Activated effector memory CD4-positive, alpha-beta T cell treated with Interleukin-2 at 50 U/mL for 16 hours (primary cell): ENCODE data around the gene PLOD2.

Experiments
- DNase-seq: peaks from one replicate; pipeline ENCODE4 v3.0.0-alpha.2; 2020

PLOD2 gene

DNA sequence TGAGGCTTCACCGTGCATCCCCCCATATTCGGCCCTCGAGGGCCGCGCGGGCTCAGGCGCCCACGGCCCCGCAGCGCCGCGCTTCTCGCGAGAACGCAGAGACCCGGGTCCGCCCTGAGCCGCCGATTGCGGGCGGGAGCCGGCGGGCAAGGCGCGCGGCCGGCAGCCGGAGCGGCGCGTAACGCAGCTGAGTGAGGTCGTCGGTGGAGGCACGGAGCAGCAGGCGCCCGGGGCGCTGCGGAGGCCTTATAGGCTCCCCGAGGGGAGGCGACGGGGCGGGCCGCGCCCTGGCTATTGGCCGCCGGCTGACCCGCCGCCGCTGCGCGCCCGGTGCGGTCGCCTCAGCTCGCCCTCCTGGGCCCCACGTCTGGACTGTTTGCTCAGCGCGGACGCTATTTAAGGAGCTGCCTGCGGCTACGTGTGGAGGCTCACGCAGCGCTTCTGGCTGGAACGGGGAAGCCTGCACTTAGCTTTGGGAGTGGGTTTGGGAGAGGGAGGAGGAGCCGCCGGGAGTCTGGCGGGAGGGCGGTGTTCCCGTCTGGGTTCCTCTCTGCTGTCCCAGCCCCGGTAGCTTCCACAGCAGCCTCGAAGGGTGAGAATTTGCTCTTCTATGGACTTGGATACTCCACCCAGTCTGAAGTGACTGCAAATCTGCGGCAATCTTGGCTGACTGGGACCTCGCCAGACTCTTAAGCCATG lies at the start of gene PLOD2:
Gene PLOD2 (minus strand): TSS at position 221 of the 699 bp plus-strand sequence. CDS start 195 bp downstream, at position 26.
- DNase-seq, result no peak

- no peak for DNase-seq
Measured at GRCh38 chr3:146209371-146209770, 48.4 kb upstream of the PLOD2 start.

DNA sequence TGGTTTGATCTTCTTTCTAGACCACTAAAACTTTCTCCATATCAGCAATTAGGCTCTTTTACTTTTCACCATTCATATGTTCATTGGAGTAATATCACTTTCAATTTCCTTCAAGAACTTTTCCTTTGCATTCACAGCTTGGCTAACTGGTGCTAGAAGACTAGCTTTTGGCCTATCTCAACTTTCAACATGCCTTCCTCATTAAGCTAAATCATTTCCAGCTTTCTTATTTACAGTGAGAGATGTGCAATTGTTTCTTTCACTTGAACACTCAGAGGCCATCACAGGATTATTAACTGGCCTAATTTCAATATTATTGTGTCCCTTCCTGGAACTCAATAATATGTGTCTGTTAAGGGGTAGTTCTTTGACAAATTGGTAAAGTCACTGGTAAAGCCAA lies 42.8 kb upstream of the PLOD2 start:
- no peak for DNase-seq

DNA sequence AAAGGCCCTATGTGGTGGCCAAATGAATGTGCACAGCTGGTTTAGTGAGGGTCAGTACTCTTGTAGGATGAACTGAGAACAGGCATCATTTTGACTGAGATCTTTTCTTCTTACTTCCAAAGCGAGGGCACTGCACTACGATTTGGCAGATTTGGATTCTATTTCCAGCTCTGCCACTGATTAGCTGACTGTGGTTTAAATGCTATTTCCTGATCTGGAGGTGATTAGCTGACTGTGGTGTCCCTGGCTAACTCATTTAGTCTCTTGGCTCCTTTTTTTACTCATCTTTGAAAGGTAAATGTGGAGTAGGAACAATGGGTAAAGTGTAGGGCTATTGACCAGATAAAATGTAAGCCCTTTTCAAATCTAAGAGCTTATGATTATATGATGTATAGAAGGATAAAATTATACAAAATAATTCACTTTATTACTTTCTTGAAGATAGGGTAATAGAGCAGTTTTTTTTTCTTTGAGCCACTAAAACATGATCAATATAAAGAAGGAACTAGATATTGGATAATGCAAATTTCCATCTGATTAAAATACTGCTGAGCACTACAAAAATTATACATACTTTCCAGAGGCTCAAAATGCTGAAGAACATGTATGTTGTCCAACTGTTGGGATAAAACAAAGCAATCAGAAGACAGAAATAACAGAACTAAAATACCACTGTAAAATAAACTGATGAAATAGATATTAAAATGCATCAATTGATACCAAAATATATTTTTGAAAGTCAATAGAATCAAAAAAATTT lies 39.7 kb upstream of the PLOD2 start:
- no peak for DNase-seq

DNA sequence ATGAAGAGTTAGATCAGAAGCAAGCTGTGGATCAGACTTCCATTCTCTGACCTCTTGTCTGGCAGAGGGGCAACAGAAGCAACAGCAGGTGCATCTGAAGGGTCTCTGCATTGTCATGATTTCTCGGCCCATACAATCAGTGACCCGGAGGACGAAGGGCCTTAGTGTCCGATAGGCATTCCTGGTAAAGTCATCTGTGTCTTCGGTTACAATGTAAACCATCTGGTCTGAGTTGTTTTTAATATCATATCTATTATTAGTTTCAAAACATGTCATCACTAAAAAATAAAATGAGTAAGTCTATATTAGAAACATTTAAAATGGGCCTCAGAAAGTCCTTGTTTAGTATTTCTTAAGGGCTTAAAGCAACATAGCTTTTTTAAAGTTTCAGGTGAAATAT lies 38.8 kb upstream of the PLOD2 start:
- DNase-seq, result no peak

GRCh38 chr3:146196789-146197188 lies 35.8 kb upstream of the PLOD2 start:
- DNase-seq, result no peak

DNA sequence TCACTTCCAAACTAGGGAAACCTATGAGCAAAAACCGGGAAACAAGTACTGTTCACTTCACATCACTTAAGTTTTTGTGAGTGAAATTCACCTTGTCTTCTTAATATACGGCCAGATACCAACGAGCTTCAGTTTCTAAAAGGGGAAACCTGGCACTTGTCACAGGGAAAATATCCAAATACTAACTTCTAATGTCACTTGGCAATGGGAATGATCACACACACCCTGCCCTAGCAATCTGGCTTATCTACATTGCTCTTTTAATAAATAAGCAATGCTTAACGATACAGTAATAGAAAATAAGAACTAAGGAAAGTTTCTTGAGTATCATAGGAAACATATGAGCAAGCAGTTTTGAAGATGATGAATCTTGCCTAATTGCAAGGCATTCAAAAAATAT lies 34.6 kb upstream of the PLOD2 start:
- DNase-seq, result no peak

DNA sequence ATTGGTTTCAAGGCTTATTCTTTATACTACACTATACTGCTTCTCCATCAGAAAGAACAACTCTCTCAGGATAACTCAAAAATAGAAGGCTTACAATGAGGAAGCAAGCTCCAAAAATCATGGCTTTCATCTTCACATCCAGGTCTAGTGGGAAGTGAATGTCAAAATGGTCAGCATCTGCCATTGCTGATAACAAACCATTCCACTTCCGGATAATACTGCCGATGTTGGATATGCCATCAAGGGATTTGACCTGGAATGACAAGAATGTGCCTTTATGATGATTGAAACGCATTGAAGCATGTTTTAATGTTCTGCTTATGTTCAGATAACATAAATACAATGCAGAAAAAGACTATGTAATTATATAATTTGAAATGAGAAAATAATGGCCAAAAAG lies 34.0 kb upstream of the PLOD2 start:
- DNase-seq, result no peak

DNA sequence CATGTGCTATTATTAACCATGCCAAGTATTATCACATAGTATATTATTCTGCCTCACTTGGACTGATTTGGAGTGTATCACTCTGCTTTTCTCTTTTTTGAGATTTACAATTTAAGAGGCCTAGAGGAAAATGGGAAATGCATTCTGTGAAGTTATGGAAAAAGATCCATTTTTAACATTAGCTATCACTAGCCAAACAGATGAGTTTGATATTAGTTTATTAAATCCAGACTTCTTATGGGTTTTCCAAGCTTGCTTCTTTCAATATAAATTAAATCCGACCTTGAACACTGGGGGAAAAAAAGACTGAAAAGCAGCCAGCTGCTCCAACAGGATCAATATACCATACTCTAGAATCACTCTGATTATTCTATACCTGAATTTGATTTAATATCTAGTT lies 30.1 kb upstream of the PLOD2 start:
- DNase-seq, result no peak

DNA sequence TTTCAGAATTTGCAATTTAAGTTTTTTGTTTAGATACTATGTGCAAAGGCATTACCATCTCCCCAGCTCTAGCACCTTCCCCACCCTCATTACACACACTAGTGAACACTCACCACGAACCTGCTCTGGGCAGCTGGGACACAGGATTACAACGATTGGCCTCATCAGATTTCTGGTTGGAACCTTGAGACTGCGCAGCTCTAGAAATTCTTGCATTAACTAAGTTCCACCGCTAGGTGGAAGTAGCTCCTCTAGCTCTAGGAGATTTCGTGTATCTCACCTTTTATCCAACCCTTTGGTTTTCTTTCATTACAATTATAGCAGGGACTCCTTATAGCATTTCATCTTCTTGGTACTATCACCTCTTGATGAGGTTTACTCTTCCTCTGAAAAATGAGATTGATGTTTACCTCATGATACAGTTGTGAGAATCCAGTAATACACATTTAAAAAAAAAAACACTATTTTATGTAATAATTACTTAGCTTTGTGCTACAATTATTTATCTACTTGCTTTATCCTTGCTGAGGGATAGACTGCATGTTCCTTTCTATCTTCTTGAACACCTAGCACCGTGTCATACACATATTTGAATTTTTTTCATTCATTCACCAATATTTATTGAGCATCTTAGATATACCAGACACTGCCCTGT lies 28.7 kb upstream of the PLOD2 start:
- no peak for DNase-seq

DNA sequence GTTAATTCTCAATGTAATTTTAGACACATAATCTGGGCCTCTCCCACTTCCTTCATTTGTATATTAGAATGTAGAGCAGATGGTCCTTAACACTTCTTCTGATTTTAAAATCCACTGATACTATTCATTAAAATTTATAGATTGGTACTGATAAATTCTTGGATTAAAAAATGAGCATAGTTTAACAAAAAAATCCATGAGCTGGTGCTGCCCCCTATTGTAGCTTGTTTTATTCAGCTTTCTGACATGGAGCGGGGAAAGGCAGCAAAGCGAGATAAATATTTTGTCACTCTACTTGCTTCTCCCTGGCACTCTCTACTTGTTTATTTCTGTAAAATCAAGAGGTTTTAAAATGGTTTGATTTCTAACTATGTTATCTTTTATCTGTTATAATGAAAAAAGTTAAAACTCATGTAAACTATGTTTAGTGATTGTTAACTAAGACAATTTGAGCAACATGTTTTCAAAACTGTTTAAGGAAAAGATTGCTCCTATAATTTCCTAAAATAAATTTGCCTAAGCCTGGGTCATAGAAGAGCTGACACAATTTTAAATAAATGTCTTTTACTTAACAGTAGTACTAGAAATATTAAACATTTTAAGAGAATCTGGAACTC lies 26.5 kb upstream of the PLOD2 start:
- no peak for DNase-seq

- no peak for DNase-seq
Measured at GRCh38 chr3:146184241-146185015, 23.4 kb upstream of the PLOD2 start.

GRCh38 chr3:146181216-146181615 lies 20.2 kb upstream of the PLOD2 start:
- DNase-seq, result no peak

DNA sequence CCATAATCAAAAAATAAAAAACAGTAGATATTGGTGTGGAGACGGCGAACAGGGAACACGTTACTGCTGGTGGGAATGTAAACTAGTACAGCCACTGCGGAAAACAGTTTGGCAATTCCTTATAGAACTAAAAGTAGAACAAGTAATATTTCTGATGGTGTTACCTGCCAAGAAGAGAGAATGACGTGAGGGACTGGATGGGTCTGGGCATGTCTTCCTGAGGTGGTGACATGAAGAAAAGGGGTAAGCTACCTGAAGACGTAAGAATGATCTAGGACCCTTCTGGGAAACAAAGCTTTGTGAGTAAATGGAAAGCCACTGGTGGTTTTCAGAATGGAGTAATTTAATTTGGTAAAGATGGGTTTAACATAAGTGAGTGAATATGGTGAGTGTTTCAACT lies 19.4 kb upstream of the PLOD2 start:
- DNase-seq, result no peak

GRCh38 chr3:146178006-146178689 lies 17.2 kb upstream of the PLOD2 start:
- DNase-seq, result no peak

GRCh38 chr3:146177519-146177918 lies 16.5 kb upstream of the PLOD2 start:
- DNase-seq, result no peak

DNA sequence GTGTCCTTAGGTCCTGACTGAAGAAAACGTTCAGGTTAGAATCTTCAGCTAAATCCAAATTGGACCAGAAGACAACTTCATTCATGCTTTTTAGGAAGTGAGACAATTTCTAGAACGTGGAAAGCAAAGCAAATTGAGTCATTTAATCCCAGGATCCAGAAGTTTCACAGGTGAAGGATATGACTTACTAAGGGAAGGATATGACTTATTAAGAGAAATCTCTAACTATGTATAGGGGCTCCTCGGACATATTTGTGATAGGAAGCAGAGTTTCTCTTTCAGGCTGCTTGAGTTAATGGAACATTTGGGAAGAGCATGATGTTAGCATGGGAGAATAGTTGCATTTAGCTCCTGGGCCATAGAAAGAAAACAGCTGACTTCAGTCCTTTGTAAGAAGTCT lies 16.1 kb upstream of the PLOD2 start:
- no peak for DNase-seq

DNA sequence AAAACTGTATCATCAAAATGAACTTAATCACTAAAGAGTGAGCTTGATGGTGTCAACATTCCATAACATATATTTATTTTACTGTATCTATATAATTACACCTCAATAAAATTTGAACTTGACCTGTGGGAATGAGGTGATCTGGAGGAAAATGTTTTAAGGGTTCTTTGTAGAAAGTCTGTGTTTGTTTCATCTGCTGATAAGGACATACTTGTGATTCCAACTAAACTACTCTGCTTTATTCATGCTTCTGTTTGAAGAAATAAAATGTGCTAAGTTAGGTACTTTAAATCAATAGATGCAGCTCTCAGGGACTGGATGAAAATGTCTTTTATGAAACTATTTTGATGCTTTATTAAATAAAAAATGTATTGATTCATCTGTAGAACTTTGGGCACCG lies 11.6 kb upstream of the PLOD2 start:
- DNase-seq, result no peak

DNA sequence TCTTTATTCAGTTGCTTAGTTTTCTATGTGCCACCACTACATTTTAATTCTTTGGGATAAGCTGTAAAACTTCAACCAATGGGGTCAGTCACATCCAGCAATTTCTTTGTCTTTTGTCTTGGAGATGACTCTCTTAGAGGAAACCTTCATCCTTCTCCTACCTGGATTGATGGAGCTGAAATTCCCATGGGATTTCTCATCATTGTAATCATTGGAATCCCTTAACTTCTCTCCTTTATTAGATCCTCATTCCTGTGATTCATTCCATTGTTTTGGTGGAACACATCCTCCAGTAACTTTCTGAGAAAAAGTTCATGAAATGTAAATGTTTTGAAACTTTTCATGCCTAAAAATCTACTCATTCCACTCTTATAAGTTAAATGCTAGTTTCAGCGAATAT lies 9.6 kb upstream of the PLOD2 start:
- no peak for DNase-seq

- DNase-seq, result no peak
Measured at GRCh38 chr3:146169891-146170290, 8.9 kb upstream of the PLOD2 start.

DNA sequence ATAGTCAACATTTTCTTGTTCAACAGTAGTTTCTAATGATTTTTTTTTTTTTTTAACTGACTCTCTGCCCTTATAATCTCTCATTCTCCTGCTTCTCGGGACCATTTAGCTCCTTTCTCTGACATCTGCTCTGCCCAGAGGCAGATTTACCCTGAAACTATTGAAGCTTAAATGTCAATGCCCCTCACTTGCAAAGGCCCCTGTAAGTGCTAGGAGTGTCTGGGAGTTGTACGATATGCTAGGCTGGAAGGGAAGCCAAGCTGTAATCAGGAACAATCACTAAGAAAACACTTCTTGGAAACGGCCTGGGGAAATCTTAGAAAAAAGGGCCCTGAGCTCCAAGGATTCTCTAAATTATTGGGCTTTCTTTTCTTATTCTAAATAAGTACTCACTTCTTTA lies 5.8 kb upstream of the PLOD2 start:
- DNase-seq, result no peak

GRCh38 chr3:146166415-146166821 lies 5.4 kb upstream of the PLOD2 start:
- DNase-seq, result no peak
